ENCODE measurements around the gene ZNF507. TPM values are rescaled to one million over a fixed set of nuclear protein-coding genes. Genes with fewer than 3 reads are reported as not detected.

Gene ZNF507
- total RNA-seq, 6 experiments from 2014 or later: 7.1 to 10.9 (median 9.1) TPM

- intact Hi-C loops (cut with DNase I): no loop called here
- DNase-seq: no peak
- 100% methylated on average over 2 of the region's 2 CpGs for WGBS (ENCODE audit: insufficient coverage, low coverage, low lambda C conversion rate, missing lambda C conversion rate)
- H3K36me3 ChIP-seq: no peaks in the 10 kb centered on the region
- H3K4me1 ChIP-seq: peaks cover 0 to 12% (median 5%) of the 10 kb centered on the region in 4 donors
- H3K27me3 ChIP-seq: no peaks in the 10 kb centered on the region
- TF ChIP-seq POLR2A (IDR thresholded peaks at IDR 0.05) (no peak), CTCF (IDR thresholded peaks at IDR 0.05) (no peak)
- no peak overlapping the region for H3K27ac ChIP-seq
- H3K4me3 ChIP-seq: no peak overlapping the region
- H3K9me3 ChIP-seq: no peaks in the 10 kb centered on the region
- ATAC-seq: no peak
These were observed 2.7 kb upstream of the ZNF507 start for GRCh38 chr19:32342695-32343094.

GRCh38 chr19:32343550-32344262, 1.7 kb upstream of the ZNF507 start:
- DNase-seq: no peak
- intact Hi-C loops (cut with DNase I): no loop called here
- WGBS (ENCODE audit: insufficient coverage, low coverage, low lambda C conversion rate, missing lambda C conversion rate): 55% methylated on average over 11 of the region's 11 CpGs
- no peak for TF ChIP-seq POLR2A (IDR thresholded peaks at IDR 0.05)
- no peak for TF ChIP-seq CTCF (IDR thresholded peaks at IDR 0.05)
- H3K27ac ChIP-seq: no peak overlapping the region
- ATAC-seq: peak in 1 of 4 donors; percentile 37
- H3K9me3 ChIP-seq: no peaks in the 10 kb centered on the region
- no peaks in the 10 kb centered on the region for H3K36me3 ChIP-seq
- H3K4me1 ChIP-seq: peaks cover 0 to 20% (median 5%) of the 10 kb centered on the region in 4 donors
- H3K27me3 ChIP-seq: no peaks in the 10 kb centered on the region
- no peak overlapping the region for H3K4me3 ChIP-seq

GRCh38 chr19:32346901-32347300, 1.5 kb downstream of the ZNF507 start:
- Histone ChIP-seq H3K27ac (peak overlapping the region in 1 of 3 donors; percentile 97), H3K4me3 (peak overlapping the region in 2 of 3 donors; percentile 93 to 97), H3K9me3 (no peaks in the 10 kb centered on the region), H3K4me1 (peaks cover 0 to 43% (median 14%) of the 10 kb centered on the region in 4 donors), H3K36me3 (no peaks in the 10 kb centered on the region), H3K27me3 (no peaks in the 10 kb centered on the region)
- no peak for ATAC-seq
- TF ChIP-seq POLR2A (IDR thresholded peaks at IDR 0.05): no peak
- no peak for TF ChIP-seq CTCF (IDR thresholded peaks at IDR 0.05)
- DNase-seq: no peak
- WGBS (ENCODE audit: insufficient coverage, low coverage, low lambda C conversion rate, missing lambda C conversion rate): 17% methylated on average over 3 of the region's 3 CpGs
- intact Hi-C loops (cut with DNase I): no loop called here

- H3K27ac ChIP-seq: peak overlapping the region in 1 of 3 donors; percentile 97
- no peaks in the 10 kb centered on the region for H3K36me3 ChIP-seq
- H3K4me3 ChIP-seq: no peak overlapping the region
- DNase-seq (no peak), ATAC-seq (no peak)
- intact Hi-C loops (cut with DNase I): no loop called here
- TF ChIP-seq POLR2A (IDR thresholded peaks at IDR 0.05) (no peak), CTCF (IDR thresholded peaks at IDR 0.05) (no peak)
- H3K9me3 ChIP-seq: no peaks in the 10 kb centered on the region
- no peaks in the 10 kb centered on the region for H3K27me3 ChIP-seq
- peaks cover 0 to 43% (median 14%) of the 10 kb centered on the region in 4 donors for H3K4me1 ChIP-seq
These were observed 2.2 kb downstream of the ZNF507 start for GRCh38 chr19:32347573-32347972.

Measured in right lobe of liver (tissue), 6 donors.